Hematopoietic multipotent progenitor cell treated with erythropoietin and hydrocortisone succinate and interleukin-3 and kit ligand, for 8 days (in vitro differentiated cells): ENCODE measurements around the gene DYRK1A.

Experiments used
- DNase-seq: peaks from one replicate; pipeline ENCODE4 v3.0.0-alpha.2; 2015

Gene DYRK1A

DNA sequence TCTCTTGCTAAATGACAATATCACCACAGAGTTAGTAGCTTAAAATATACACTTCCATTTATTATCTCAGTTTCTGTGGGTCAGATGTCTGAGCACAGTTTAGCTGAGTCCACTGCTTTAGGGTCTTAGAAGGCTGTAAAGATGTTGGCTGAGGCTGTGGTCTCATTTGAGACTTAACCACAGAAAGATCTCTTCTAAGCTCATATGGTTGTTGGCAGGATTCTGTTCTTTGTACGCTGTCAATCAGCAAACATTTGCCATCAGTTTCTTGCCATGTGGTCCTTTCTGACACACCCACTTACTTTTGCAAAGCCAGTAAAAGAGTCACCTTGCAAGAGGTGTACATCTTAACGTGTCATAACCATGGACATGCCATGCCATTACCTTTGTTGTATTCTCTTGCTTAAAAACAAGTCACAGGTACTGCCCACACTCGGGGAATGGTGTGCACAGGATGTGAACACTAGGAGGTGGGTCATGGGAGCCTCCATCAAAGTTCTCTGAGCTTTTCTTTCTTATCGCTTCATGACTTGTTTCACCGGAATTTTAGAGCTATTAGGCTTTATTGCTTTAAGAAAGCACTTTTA is 18.7 kb downstream of the DYRK1A start:
- DNase-seq, result no peak

DNA sequence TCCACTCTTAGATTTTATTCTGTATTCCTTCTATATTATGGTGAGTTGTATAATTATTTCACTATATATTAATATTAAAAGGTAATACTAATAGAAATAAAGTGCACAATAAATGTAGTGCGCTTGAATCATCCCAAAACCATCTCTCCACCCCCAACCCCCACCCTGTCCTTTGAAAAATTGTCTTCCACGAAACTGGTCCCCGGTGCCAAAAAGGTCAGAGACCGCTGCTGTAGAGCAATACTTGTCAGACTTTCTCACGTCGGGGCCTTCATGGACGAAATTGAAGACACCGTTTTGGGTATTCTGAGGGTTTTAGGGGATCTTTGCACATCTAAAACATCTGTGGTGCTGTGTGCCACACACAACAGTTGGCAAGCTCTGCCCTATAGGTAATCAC is 19.6 kb downstream of the DYRK1A start:
- DNase-seq, result no peak

DNA sequence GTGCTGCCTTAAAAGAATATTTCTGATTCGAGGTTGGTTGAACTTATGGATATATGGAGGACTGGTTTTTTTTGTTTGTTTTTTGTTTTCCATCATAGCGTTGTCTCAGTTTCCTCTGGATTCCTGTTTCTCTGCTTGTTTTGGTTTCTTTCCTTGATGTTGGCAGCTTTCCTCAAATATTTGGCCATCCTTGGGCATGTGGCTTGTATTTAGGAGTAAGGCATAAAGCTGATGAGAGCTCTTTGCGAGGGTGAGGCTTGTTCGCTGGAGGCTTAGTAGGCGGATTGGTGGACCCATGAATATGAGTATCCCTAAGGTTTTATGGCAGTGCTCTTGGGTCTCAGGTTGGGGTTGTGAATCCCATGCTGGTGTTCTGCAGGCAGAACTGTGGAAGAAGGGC is 22.9 kb downstream of the DYRK1A start:
- DNase-seq, result no peak

DNA sequence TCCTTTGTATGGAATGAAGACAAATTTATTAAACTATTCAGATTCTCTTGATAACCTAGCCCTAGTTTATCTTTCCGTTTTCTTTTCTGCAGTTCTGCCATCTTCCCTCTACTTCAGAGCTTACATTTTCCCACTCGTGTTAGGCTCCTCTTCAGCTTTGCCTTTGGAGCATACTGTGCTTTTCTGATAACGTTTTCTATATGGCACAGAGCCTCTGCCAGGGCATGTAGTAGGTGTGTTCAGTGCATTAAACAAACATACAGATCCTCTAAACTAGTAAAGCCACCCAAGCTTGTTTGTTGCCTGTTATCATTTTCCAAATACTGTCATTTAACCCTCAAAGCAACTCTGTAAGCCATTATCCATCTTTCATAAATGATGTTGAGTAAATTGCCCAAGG is 25.1 kb downstream of the DYRK1A start:
- DNase-seq, result peak; percentile 62

DNA sequence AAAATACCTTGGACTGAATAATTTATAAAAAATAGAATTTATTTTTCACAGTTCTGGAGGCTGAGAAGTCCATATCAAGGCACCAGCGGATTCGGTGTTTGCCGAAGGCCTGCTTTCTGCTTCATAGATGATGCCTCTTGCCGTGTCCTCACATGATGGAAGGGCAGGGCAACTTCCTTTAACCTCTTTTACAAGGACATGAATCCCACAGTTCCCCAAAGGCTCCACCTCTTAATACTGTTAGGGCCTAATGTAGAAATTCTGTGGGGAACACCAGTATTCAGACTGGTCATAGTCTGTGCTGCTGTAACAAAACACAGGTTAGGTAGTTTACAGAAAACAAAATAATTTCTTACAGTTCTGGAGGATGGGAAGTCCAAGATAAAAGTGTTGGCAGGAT is 25.9 kb downstream of the DYRK1A start:
- DNase-seq, result no peak

DNA sequence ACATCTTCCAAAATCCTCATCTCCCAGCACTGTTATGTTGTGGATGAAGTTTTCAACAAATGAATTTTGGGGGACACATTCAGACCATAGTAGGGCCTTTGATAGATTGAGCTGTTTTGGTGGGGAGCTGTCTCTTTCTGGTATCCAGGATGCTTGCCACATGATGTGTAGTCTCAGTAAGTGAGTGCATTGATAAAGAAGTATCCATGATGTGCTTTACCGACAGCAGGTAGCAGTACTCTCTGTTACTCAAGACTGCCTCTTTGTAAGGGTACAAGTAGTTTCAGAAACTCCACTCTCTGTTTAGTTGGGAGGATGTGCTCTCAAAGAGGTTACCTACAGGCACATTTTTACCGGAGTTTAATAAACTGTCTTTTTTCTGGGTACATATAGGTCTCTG is 26.5 kb downstream of the DYRK1A start:
- DNase-seq, result no peak

DNA sequence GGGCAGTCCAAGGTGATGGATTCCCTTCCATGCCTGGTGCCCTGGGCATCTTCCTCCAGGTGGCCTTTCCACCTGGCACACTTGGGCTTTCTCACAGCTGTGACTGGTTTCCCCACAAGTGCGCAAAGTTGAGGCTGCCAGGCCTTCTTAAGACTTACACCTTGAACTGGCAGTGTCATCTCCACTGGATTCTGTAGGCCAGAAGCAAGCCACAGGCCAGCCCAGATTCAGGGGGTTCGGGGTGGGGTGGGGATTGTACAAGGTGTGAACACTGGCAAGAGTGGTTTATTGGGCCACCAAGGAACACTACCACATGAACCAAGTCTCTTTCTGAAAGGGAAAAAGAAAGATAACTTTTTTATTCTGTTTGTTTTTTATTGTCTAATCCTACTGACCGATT is 27.2 kb downstream of the DYRK1A start:
- DNase-seq, result no peak

DNA sequence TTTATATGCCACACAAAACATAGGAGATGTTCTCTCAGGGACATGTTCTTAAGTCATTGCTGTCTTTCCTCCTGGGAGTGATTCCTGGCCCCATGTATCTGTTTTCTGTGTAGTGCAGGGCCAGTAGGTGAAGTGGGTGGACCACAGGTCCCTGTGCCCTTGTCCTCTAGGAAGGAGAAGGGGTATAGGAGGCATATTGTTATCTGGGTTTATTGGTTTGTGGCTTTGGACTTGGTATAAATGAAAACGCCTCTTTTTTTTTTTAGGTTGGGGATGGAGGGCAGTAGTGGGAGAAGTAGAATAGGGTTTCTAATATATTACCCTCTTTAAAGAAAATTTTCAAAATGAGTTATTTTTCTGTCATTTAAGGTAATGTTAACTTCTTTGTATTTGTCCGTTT is 29.4 kb downstream of the DYRK1A start:
- DNase-seq, result peak; percentile 48

DNA sequence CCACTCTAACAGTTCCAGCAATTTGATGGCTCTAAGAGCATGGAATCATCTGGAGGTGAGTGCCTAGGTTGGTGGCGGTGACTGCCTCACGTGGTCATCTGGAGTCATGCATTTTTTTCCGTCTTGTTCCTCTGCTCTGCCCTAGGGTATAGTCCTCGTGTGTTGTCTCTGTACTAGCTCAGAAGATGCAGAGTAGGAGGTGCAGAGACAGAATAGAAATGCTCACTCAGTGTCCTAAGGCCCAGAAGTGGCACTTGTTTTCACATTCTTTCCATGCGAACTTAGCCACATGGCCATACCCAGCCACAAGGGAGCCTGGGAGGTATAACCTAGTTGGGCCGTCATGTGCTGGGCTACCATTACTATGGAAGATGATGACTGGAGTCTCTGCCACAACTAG is 30.3 kb downstream of the DYRK1A start:
- no peak for DNase-seq

DNA sequence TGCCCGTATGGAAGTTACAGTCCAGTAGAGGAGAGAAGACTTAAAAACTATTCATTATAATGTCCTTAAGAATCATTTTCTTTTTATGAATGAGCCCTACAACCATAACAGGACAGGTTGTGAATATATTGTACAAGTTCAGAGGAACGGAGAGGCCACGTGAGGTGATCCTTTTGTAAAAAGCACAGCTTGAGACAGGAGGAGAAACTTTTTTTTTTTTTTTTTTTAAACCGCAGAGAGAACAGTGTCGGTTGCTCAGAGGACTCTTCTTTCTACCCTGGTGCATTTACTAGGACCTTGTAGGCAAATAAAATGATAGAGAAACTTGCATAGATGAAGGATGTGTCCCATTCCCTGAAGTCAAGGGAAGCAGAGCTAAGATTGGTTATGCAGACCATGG is 32.1 kb downstream of the DYRK1A start:
- DNase-seq, result no peak

DNA sequence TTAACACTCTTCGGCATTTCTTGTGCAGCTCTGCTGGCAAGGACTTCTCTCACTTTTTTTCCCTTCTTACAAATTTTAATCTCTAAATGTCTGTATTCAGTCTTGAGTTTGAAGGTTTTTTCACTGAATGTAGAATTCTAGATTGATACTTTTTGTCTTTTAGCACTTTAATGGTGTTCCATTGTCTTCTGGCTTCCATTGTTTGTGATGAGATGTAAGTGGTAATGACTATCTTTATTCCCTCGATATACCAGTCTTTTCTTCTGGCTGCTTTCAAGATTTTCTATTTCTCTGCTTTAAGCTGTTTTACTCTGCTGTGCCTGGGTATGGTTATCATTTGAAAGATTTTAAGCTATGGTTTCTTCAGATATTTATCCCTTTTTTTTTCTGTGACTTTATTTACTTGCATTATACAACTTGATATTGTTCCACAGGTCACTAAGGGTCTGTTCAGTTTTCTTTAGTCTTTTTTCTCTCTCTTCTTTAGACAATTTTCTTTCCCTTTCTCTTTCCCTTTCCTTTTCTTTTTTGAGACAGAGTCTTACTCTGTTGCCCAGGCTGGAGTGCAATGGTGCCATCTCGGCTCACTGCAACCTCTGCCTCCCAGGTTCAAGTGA is 35.8 kb downstream of the DYRK1A start:
- no peak for DNase-seq

DNA sequence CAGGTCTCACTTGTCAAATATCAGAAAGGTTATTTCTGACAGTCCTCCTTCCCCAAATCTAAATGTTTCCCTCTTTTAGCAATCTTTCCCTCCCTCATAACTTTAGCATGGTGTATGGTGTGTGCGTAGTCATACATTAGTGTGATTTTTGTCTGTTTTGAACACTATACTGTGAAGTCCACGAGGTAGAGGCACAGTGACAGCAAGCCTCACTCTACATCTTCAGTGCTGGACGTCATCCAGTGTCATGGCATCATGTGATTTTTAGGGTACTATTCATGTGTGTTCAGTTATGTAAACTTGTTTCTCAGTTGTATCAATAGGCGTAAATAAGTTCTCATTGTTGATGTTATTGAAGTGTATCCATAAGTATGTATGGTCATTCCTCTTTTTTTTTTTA is 39.1 kb downstream of the DYRK1A start:
- no peak for DNase-seq

DNA sequence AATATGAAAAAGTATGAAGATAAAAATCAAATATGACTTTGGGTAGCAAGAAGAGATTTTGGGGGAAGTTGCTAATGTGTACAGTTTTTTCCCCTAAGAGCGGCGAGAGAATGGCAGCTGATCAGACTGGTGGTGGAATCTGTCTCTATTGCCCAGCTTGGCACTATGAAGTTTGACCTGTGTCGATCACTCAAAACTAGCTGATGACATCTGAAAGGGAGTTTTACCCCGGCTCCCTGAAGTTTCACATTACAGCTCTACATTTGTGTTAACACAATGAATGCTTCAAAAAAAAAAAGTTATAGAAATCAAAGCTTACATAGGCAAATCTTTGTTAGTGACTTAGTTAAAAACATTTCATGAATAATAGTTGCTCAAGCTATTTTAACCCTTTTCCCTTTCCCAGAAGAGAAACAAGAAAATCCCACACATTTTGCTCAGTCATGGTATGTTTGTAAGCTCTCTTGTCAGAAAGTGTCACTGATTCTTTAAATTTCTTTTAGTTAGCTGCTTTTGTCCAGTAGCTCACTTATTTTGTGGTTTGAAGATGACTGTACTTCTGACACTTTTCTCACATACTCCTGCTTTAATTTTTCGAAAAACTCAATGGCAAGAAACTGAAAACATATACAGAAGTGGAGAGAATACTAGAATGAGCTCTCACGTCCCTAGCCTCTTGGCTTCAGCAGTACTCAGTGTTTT is 41.3 kb downstream of the DYRK1A start:
- no peak for DNase-seq

DNA sequence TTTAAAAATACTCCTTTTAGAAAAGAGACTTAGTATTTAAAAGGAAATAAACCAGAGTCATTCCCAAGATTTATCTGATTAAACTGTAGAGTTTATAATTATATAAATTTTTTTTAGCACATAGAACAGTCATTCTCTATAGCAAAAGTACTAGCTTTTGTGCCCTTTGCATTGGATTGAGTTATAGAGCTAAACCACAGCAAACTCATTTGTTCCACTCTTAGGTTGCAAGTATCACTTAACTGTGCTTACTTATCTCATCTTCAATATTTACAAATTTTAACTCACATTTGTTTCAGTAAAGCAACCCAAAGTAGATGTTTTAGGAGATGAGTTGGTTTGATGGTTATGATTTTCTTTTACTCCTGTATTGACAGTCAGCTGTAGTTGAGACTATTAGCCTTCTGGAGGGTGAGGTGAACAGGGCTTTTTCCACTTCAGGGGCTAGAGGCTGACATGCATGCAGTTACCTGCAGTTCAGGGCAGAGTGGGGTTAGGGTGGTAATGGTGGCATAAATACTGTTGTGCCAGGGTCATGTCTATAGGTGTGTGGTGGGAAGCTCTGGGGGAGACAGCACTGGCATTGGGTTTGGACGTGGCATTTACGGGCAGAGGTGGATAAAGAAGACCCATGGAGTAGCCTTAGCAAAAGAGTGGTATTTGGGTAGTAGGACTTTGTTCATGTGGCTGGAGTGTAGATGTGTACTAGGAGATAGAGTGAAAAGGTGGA is 42.1 kb downstream of the DYRK1A start:
- DNase-seq, result no peak

DNA sequence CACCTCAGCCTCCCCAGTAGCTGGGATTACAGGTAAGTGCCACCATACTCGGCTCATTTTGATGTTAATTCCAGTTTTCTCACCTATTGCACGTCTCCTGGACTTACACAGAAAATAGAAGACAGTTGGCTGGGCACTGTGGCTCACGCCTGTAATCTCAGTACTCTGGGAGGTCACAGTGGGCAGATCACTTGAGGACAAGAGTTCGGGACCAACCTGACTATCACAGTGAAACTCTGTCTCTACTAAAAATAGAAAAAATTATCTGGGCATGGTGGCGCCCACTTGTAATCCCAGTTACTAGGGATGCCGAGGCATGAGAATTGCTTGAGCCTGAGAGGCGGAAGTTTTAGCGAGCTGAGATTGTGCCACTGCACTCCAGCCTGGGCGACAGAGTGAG is 44.1 kb downstream of the DYRK1A start:
- no peak for DNase-seq

DNA sequence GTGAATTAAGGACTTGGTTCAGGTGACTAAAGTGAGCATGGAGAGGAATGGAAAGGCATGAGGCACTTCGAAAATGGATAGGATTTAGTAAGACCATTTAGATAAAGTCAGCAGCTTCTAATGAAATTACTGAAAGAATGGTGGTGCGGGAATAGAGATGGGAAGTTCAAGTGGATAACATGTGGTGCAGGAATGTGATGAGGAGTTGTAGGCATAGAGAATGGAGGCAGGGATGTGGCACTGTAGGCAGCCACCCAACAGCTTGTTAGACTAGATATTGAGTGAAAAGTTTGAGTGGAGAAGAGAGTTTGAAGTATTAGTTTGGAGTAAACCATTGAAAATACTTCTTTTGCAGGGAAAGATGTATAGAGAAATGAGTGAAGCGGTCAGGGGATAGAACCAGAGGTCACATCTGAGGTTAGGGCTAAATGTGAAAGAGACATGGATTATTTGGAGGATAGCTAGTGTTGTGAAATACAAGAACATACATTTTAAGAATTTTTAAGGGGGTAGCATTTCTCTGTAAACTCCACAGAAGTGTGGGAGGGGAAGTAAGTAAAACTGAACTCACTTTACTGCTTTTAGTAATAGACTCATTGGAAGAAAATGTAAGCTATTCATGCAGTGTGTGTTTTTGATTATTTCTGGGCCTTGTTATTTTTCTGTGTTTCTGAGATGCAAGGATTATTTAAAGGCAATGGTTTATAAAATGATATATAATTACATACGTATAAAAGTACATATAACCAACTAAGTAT is 46.2 kb downstream of the DYRK1A start:
- no peak for DNase-seq

DNA sequence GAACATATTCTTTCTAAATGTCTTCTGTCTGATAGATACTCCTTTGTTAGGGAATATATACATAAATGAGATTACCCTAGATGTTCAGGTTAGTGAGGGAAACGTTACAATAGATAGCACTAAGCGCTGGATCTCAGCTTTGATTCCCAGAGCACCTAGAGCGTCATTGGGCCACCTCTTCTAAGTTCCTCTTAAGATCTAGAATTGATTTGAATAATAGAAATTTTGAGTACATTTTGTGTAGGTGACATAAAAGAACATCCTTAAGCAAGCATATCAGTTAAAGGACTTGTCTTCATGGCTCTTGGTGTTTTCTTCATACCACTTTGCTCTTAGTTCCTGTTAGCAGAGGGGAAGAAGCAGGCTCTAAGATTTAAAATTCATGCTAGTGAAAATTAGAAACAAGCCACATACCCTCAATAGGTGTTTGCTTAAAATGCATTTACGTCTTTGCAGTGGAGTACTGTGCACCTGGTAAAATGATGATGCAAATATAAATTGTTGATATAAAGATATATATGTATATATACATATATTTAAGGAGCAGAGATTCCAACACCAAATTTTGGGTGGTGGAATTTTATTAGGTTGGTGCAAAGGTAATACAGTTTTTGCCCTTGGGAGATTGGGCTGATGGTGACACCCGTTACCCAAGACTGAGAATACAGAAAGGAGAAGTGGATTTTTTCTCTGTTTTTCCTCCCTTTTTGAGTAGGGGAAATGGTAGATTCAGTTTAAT is 47.1 kb downstream of the DYRK1A start:
- DNase-seq, result no peak

DNA sequence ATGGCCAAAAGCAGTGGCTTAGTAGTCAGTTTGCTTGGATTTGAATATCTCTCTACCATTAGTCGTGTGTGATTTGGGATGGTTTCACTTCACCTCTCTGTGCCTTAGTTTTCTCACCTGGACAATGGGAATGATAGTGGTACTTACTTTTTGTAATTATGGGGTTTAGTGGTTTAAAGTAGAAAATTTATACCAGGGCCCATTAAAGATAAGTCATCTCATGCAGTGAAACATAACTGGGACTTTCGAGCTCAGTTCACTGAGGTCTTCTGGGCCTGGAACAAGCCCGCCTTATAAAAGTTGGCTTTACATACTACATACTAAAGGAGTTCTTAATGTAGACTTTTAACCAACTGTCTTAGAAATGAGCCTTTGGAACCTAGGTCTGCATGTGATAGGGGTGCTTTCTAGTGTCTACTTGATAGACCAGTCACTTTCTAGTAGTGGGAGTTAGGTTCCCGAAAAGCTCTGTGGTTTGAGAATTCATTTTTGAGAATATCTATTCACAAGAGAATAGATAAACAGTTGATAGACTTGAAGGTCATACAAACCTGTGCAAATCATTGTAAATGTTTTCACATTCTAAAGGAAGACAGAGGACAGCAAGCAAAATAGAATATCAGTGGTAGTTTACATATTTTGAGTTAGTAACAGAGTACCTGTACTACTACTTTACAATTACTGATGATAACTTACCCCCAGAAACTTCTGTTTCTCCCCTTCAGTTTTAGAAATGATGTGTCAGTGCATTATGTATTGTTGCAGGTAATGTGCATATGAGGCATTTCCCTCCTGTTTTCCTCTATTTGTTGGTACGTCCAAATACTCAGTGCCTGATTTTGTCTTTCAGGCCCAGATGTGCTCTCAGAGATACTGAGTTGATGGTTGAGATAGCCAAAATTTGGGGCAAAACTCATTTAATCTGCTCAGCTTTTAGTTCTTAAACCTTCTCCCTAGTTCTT is 48.0 kb downstream of the DYRK1A start:
- DNase-seq, result no peak

DNA sequence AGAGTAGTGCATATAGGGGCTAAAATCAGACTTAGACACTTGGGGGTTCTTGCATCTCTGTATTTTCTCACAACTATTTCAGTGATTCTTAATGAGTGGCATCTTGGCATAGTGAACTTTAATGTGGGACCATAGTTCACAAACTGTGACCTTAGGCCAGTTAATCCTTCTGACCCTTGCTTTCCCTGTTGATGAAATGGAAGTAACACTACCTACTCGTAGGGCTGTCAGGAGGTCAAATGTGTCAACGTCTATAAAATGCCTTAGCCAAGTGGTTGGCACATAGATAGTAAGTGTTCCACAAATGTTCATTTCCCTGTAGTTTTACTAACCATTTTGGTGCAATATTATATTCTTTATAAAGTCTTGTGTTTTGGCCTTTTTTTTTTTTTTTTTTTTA is 49.4 kb downstream of the DYRK1A start:
- DNase-seq, result no peak

DNA sequence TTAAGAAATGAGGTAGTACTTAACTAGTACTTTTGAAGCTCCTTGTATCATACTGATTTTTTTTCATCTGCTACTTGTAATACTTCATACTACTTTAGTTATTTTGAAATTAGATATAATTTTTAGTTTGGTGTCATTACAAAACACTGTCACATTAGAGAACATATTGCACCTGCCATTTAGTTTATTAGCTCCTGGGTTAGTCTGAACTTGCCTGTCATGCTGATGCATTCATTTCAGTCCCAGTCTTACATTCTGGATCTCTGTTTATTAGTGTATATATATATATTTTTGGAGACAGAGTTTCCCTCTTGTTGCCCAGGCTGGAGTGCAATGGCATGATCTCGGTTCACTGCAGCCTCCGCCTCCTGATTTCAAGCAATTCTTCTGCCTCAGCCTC is 50.3 kb downstream of the DYRK1A start:
- DNase-seq, result no peak

DNA sequence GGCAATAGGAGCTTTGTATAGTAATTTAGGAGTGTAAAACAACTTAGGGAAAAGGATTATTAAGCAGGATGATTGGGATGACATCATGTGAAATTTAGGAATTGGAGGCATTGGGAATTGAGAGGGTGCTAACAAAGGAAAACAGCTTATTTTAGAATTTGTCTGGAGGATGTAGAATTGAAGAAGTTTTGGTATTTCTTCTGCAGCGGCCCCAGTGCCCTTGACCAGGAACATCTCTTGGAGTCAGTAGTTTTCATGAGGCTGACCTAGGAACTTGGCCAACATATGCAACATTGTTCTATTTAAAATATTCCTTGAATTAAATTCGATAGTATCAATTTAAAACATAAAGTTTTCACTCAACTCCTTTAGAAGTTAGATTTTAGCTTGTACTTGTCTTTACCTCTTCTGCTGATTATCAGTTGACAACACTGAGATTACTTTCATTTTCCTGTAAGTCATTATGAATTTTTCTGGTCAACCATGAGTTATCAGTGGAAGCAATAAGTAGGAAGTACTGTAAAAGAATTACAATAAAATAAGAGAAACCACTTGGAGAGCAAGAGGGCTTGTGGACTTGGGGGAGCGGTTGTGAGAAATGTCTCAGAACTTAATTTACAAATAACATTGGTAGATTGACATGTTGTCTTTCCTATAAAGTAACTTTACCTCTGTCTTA is 52.8 kb downstream of the DYRK1A start:
- DNase-seq, result peak; percentile 56
